ENCODE results near the gene RNF157.
"Not testable (repeated sequence)": the region's sequence is repeated elsewhere in the genome, so short reads cannot be mapped to it uniquely, and the experiment has no call there.

RNF157 gene

DNA sequence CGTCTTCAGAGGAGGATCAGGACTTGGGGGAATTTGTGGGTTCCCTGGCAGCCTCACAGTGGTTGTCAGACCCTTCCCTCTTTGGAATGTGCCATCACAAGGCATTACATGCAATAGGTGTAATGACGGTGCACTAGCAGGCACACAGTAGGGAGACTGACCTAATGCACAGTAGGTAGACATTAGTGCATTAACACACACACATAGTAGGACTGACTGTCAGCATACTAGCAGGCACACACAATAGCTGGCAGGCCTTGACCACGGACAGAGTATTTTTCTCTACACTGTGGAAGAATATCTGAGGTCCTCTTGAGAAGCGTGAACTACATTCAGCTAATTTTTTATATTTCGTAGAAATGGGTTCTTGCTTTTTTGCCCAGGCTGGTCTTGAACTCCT, 14.0 kb upstream of the RNF157 start:
- no peak for DNase-seq (ENCODE audit: low spot score)

DNA sequence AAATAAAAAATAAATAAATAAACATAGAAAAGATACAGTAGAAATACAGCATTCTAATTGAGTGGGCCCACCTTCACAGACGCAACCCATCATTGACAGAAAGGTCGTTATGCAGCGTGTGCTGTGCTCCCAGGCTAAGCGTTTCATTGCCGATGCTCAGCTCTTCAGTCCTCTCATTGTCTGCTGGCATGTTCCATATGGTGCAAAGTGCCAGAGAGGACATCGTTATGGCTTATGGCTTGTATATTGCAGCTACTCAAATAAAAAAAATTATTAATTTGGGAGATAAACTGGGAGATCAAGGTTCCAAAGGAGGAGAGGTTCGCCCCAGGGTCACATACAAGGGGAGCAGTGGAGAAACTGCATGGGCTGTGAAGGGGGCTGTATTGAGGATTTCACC, 13.5 kb upstream of the RNF157 start:
- DNase-seq (ENCODE audit: low spot score): no peak

DNA sequence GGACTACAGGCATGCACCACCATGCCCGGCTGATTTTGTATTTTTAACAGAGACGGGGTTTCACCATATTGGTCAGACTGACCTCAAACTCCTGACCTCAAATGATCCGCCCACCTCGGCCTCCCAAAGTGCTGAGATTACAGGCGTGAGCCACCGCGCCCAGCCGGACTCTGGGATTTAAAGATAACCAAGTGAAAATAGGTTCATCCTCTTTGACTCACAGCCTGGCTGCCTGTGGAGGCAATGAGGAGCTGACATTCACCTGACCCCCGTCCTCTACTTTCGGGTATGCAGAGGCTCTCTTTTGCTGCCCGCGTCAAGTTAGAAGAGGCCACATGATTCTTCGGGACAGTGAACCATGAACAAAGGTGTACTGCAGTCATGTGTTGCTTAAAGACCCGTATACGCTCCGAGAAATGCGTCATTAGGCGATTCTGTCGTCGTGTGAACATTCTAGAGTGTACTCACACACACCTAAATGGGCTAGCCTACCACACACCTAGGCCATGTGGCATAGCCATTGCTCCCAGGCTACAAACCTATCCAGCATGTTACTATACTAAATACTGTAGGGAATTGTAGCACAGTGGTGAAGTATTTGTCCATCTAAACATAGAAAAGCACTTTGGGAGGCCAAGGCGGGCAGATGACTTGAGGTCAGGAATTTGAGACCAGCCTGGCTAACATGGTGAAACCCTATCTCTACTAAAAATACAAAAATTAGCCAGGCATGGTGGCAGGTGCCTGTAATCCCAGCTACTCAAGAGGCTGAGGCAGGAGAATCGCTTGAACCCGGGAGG, 12.9 kb upstream of the RNF157 start:
- not testable (repeated sequence) for DNase-seq (ENCODE audit: low spot score)

DNA sequence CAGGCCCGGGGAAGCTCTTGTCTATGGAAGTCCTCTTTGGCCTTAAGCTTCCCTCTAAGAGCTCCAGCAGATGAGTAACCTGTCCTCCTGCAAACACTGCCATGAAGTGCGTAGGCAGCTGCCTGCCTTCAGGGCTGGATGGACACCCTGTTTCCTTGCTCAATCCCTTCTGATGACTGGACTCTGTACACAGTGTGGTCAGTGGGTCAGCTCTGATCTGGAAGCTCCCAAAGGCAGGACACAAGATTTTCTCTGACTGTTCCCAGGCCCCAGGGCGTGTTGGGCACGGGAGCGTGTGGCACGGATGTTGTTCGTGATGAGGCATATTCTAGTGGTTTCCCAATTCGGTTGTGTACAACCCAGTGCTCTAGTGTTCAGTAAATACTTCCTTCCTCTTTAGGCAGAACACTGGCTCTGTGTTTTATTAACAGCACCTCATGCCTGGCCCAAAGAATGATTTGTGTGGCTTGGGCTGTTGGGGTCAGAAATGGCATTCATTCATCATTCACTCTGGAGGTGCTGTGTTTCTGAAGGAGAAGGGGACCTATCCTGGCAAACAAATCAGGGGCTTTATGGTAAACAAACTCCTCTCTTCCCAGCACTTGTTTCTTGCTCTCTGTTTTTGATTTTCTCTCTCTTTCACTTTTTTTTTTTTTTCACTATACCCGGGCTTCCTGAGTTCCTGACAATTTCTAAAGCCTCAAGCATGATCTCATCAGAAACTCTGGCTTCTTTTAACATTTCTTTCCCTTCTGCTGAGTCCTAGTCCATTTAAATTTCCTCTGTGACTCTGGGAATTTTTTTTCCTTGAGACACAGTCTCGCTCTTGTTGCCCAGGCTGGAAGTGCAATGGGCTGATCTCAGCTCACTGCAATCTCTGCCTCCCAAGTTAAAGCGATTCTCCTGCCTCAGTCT, 12.0 kb upstream of the RNF157 start:
- no peak for DNase-seq (ENCODE audit: low spot score)

DNA sequence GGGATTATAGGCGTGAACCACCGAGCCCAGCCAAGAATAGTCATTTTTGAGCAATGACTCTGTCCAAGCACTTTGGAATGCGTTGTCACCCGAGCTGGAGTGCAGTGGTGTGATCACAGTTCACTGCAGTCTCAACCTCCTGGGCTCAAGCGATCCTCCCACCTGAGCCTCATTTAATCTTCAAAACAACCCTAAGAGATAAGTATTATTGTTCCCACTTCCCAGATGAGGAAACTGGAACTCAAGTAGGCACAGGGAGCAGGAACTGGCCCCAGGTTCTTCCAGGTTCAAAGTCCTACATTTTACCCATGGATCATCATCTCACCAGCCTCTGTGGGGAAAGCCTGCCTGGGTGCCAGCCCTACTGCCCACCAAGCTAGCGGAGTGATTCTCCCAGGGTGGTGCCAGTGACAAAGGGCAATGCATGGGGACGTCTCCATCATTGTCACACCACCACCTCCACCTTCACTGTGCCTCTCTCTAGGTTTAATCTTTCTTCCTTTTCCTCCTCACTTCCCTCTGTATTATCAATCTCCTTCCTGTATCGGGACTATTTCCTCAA, 11.3 kb upstream of the RNF157 start:
- DNase-seq (ENCODE audit: low spot score): no peak

DNA sequence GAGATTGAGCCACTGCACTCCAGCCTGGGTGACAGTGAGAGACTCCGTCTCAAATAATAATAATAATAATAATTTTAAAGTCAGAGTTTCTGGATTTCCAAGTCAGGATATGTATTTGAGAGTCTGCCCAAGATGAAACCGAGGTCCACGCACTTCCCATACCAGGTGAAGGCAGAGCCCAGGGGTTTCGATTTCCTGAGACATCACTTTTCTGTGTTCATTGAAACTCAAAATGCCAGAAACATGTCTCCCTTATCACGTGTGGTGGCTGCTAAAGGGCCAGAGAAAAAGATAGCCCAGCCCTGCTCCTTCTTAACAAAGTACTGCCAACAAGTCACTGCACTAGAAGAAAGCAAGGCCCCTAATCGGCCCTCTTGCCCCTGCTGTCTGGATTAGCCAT, 9.8 kb upstream of the RNF157 start:
- DNase-seq (ENCODE audit: low spot score): no peak

GRCh38 chr17:76248013-76248782, 7.9 kb upstream of the RNF157 start:
- DNase-seq (ENCODE audit: low spot score): no peak

- no peak for DNase-seq (ENCODE audit: low spot score)
These were observed 7.0 kb upstream of the RNF157 start for GRCh38 chr17:76247304-76247703.

GRCh38 chr17:76246080-76247066, 6.1 kb upstream of the RNF157 start:
- no peak for DNase-seq (ENCODE audit: low spot score)

- DNase-seq (ENCODE audit: low spot score): not testable (repeated sequence)
These were observed 4.4 kb upstream of the RNF157 start for GRCh38 chr17:76244721-76245120.

DNA sequence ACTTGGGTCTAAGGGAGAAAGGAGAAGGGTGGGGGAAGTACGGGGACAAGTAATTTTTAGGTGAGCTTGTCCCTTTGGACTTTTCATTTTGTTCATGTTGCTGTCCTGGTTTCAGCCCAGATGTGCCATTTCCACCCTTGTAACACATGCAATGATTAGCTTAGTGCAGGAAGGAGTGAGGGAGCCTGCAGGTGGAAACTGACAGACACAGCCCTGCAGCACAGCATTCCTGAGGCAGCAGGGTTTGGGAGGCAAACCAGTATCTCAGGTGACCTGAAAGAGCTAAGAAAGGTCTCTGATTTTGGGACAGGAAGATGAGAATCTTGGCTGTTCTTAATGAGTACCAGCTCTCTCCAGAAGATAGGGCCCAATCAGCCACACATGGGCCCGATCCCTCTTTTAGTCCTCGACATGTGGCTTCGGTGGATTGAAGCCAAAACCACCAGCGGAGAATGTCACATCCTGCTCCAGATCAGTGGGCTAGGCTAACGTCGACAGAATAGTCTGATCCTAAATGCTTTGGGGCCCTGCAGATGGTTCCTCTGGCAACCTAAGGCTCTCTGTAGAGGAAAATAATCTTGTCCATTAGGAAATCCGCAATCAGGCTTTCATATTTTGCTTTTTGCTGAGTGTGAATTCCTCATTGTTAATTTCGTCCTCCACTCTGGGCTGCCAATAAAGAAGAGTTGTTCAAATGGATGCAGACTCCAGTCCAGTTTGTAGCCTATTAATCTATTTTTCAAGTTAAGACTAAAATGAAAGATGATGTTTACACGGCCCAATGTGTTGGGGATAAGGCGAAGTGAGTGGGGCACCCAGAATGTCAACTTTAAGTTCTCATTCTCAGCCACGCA, 3.8 kb upstream of the RNF157 start:
- no peak for DNase-seq (ENCODE audit: low spot score)

DNA sequence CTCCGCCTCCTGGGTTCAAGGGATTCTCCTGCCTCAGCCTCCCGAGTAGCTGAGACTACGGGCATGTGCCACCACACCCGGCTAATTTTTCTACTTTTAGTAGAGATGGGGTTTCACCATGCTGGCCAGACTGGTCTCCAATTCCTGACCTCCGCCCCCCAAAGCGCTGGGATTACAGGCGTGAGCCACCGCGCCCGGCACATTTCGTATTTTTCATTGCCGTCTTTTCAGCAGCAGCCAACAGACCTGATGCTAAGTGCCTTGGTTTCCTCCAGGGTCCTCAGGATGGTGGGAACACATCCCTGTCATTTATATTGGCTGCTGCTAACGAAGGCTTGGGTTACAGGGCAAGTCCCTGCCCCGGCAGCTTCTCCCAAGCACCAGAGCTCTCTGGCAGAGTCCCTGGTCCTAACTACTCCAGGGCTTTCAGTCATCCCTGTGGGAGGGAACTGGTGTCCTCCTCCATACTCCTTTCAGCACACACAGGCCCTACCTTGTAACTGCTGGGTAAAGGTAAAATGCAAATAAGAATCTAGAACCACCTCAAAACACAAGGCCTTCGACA, 1.5 kb upstream of the RNF157 start:
- DNase-seq (ENCODE audit: low spot score): no peak

GRCh38 chr17:76241204-76241538, 878 bp upstream of the RNF157 start:
- no peak for DNase-seq (ENCODE audit: low spot score)

GRCh38 chr17:76239538-76240274, 587 bp downstream of the RNF157 start:
- no peak for DNase-seq (ENCODE audit: low spot score)

- peak; percentile 83 for DNase-seq (ENCODE audit: low spot score)
These were observed 1.3 kb downstream of the RNF157 start for GRCh38 chr17:76238847-76239537.

- no peak for DNase-seq (ENCODE audit: low spot score)
These were observed 2.4 kb downstream of the RNF157 start for GRCh38 chr17:76237859-76238313.

DNA sequence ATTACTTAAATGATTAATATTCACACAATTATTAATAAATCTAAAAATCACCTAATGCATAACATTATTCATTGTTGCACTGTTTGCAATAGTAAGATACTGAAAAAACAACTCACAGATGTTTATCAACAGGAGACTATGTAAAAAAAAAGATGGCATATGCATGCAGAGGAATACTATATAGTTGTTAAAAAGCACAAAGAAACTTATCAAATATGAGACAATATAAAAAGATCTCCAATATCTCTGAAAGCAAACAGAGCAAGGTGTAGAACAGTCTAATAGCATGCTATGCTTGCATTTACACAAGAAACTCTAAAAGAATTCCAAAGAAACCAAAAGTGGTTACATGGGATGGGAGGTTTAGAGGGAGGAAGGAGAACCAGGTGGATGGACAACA, 3.7 kb downstream of the RNF157 start:
- DNase-seq (ENCODE audit: low spot score): no peak

DNA sequence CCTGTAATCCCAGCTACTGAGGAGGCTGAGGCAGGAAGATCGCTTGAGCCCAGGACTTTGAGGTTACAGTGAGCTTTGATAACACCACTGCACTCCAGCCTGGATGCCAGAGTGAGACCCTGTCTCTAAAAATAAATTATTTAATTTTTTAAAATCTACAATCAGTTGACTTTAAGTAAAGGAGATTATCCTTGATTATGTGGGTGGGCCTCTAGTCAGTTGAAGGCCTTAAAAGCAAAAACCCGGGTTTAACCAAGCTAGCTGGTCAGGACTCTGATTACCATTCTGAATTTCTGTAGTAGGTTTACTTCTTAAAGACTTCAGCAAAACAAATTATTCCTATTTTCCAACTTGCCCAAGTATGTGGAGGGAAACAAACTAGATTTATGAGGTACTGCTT, 4.4 kb downstream of the RNF157 start:
- no peak for DNase-seq (ENCODE audit: low spot score)
